GM03348 (cell line): ENCODE measurements around the gene DSE.
A peak's percentile ranks its signal among the peaks of the same experiment; 100 is the strongest.

Experiments
- DNase-seq: peaks from one replicate; pipeline ENCODE4 v3.0.0; 2012; ENCODE audit warnings: low spot score

DSE gene

GRCh38 chr6:116362276-116362675 is 8.5 kb upstream of the DSE start:
- DNase-seq, result no peak

- DNase-seq, result peak; percentile 46
These were observed 7.0 kb upstream of the DSE start for GRCh38 chr6:116363759-116364158.

- DNase-seq, result peak; percentile 15
These were observed 6.4 kb upstream of the DSE start for GRCh38 chr6:116364321-116364720.

GRCh38 chr6:116365743-116366142 is 5.0 kb upstream of the DSE start:
- DNase-seq, result no peak

- no peak for DNase-seq
These were observed 3.9 kb upstream of the DSE start for GRCh38 chr6:116366740-116367275.

- DNase-seq, result no peak
These were observed 1.2 kb upstream of the DSE start for GRCh38 chr6:116369540-116369939.

GRCh38 chr6:116369964-116370759 is 585 bp upstream of the DSE start:
- DNase-seq, result peak; percentile 10

GRCh38 chr6:116371120-116371917 is 572 bp downstream of the DSE start:
- DNase-seq, result peak; percentile 93

GRCh38 chr6:116371918-116372209 is 1.1 kb downstream of the DSE start:
- DNase-seq, result no peak

- DNase-seq, result no peak
These were observed 2.6 kb downstream of the DSE start for GRCh38 chr6:116373300-116373699.

GRCh38 chr6:116373940-116374339 is 3.2 kb downstream of the DSE start:
- DNase-seq, result no peak

GRCh38 chr6:116374586-116374985 is 3.8 kb downstream of the DSE start:
- no peak for DNase-seq

- no peak for DNase-seq
These were observed 4.5 kb downstream of the DSE start for GRCh38 chr6:116375262-116375661.

- DNase-seq, result no peak
These were observed 5.4 kb downstream of the DSE start for GRCh38 chr6:116376149-116376548.

GRCh38 chr6:116379764-116380163 is 9.0 kb downstream of the DSE start:
- DNase-seq, result no peak

- no peak for DNase-seq
These were observed 9.6 kb downstream of the DSE start for GRCh38 chr6:116380346-116380745.

GRCh38 chr6:116381000-116381399 is 10.3 kb downstream of the DSE start:
- no peak for DNase-seq

- DNase-seq, result no peak
These were observed 11.8 kb downstream of the DSE start for GRCh38 chr6:116382587-116382986.

- no peak for DNase-seq
These were observed 14.1 kb downstream of the DSE start for GRCh38 chr6:116384727-116385458.

- DNase-seq, result peak; percentile 45
These were observed 14.7 kb downstream of the DSE start for GRCh38 chr6:116385459-116385802.

- DNase-seq, result no peak
These were observed 15.2 kb downstream of the DSE start for GRCh38 chr6:116385921-116386320.

GRCh38 chr6:116386581-116387299 is 16.0 kb downstream of the DSE start:
- DNase-seq, result peak; percentile 41
